Measurements from ENCODE around the gene CALN1. TPM values are rescaled to one million over a fixed set of nuclear protein-coding genes. Genes with fewer than 3 reads are reported as not detected.

The CALN1 gene
- total RNA-seq, 2 donors from 2014 or later = 1.1 to 1.2 TPM

DNA sequence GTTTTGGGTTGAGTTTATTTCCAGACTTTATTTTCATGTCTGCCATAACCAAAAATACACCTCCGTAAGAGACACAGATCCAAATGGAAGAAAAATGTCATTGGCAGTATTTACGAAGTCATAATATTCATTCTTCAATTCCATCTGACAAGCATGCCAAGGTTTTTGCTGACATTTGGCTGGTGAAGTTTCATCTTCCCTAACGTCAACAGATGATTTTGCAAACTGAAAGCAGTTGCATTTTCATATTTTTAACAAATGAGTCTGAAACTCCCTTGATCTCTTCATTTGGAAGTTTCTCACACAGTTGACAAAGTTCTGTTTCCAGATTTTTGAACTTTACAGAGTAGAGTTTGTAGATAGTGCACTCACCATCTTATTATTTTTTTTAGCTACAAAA lies 114.5 kb downstream of the CALN1 start:
- DNase-seq (ENCODE audit: low spot score) = no peak
- H3K4me1 ChIP-seq (replicated peaks) = no peaks in the 10 kb centered on the region
- no peak overlapping the region for H3K27ac ChIP-seq
- no peaks in the 10 kb centered on the region for H3K9me3 ChIP-seq
- H3K4me3 ChIP-seq = no peak overlapping the region
- intact Hi-C loops (cut with DNase I) = no loop called here
- H3K36me3 ChIP-seq = no peaks in the 10 kb centered on the region
- H3K27me3 ChIP-seq (replicated peaks; ENCODE audit: insufficient read depth) = no peaks in the 10 kb centered on the region
- WGBS = 65% methylated on average over 3 of the region's 3 CpGs
- TF ChIP-seq POLR2AphosphoS5 (IDR thresholded peaks at IDR 0.05) (no peak), POLR2A (IDR thresholded peaks at IDR 0.05) (no peak)
- TF ChIP-seq, protein P1, sequence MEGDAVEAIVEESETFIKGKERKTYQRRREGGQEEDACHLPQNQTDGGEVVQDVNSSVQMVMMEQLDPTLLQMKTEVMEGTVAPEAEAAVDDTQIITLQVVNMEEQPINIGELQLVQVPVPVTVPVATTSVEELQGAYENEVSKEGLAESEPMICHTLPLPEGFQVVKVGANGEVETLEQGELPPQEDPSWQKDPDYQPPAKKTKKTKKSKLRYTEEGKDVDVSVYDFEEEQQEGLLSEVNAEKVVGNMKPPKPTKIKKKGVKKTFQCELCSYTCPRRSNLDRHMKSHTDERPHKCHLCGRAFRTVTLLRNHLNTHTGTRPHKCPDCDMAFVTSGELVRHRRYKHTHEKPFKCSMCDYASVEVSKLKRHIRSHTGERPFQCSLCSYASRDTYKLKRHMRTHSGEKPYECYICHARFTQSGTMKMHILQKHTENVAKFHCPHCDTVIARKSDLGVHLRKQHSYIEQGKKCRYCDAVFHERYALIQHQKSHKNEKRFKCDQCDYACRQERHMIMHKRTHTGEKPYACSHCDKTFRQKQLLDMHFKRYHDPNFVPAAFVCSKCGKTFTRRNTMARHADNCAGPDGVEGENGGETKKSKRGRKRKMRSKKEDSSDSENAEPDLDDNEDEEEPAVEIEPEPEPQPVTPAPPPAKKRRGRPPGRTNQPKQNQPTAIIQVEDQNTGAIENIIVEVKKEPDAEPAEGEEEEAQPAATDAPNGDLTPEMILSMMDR (IDR thresholded peaks at IDR 0.05) = no peak

DNA sequence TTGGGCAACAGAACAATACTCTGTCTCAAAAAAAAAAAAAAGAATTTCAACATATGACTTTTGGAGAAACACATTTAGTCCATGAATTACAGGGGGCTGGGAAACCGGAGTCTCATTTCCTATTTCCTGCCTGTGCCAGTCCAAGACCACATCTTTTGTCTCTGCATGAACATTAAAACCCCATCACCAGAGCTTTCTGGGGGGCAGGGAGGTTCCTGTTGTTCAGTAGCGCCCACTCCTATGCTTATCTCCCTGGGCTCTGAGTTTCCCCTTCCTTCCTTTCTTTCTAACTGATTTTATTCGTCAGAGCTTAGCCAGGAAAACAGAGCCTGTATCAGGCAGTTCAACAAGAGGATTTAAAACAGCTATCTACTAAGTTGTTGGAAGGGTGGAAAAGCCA lies 119.3 kb downstream of the CALN1 start:
- TF ChIP-seq, protein P1 (IDR thresholded peaks at IDR 0.05) = no peak
- TF ChIP-seq POLR2A (IDR thresholded peaks at IDR 0.05) (no peak), POLR2AphosphoS5 (IDR thresholded peaks at IDR 0.05) (no peak)
- Histone ChIP-seq H3K27ac (no peak overlapping the region), H3K27me3 (replicated peaks; ENCODE audit: insufficient read depth) (no peaks in the 10 kb centered on the region), H3K9me3 (no peaks in the 10 kb centered on the region), H3K36me3 (no peaks in the 10 kb centered on the region), H3K4me3 (no peak overlapping the region), H3K4me1 (replicated peaks) (no peaks in the 10 kb centered on the region)
- WGBS = 61% methylated on average over 3 of the region's 3 CpGs
- intact Hi-C loops (cut with DNase I) = no loop called here
- no peak for DNase-seq (ENCODE audit: low spot score)

DNA sequence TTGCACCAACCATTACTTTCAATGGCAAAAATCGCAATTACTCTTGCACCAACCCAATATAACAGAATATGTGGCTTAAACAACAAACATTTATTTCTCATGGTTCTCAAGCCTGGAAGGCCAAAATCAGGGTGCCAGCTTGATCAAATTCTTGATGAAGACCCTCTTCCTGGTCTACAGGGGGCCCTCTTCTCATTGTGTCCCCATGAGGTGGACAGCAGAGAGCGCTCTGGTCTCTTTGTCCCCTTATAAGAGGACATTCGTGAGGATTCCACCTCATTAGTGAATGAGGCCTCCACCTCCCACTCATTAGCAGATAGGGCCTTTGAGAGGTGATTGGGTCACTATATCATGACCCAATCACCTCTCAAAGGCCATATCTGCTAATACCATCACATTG lies 120.0 kb downstream of the CALN1 start:
- no peak overlapping the region for H3K27ac ChIP-seq
- H3K36me3 ChIP-seq = no peaks in the 10 kb centered on the region
- no peaks in the 10 kb centered on the region for H3K9me3 ChIP-seq
- DNase-seq (ENCODE audit: low spot score) = no peak
- intact Hi-C loops (cut with DNase I) = no loop called here
- H3K4me1 ChIP-seq (replicated peaks) = no peaks in the 10 kb centered on the region
- TF ChIP-seq, protein P1 (IDR thresholded peaks at IDR 0.05) = no peak
- TF ChIP-seq POLR2A (IDR thresholded peaks at IDR 0.05) = no peak
- TF ChIP-seq POLR2AphosphoS5 (IDR thresholded peaks at IDR 0.05) = no peak
- 98% methylated on average over 3 of the region's 3 CpGs for WGBS
- H3K27me3 ChIP-seq (replicated peaks; ENCODE audit: insufficient read depth) = no peaks in the 10 kb centered on the region
- H3K4me3 ChIP-seq = no peak overlapping the region

DNA sequence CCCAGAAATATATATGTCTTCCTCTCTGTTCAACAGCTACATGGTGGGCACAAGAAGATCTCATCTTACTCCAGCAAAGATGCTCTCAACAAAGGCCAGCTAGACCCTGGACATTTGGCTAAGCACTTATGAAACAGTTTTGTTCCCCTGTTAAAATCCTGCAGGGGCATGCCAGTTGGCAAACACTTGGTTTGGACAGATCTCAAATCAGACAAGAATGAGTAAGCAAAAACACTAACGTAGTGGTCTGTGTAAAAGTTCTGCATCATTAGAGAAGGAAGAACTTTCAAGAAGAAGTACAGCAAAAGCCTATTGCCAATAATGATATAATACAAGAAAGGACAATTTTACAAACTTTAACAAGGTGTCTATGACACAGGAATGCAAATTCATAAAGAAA lies 125.6 kb downstream of the CALN1 start:
- WGBS = 0% methylated on average over 1 of the region's 1 CpG
- H3K27ac ChIP-seq = no peak overlapping the region
- intact Hi-C loops (cut with DNase I) = no loop called here
- DNase-seq (ENCODE audit: low spot score) = no peak
- no peaks in the 10 kb centered on the region for H3K9me3 ChIP-seq
- no peaks in the 10 kb centered on the region for H3K27me3 ChIP-seq (replicated peaks; ENCODE audit: insufficient read depth)
- no peak overlapping the region for H3K4me3 ChIP-seq
- H3K4me1 ChIP-seq (replicated peaks) = no peaks in the 10 kb centered on the region
- TF ChIP-seq POLR2AphosphoS5 (IDR thresholded peaks at IDR 0.05) = no peak
- TF ChIP-seq POLR2A (IDR thresholded peaks at IDR 0.05) = no peak
- TF ChIP-seq, protein P1 (IDR thresholded peaks at IDR 0.05) = no peak
- no peaks in the 10 kb centered on the region for H3K36me3 ChIP-seq

DNA sequence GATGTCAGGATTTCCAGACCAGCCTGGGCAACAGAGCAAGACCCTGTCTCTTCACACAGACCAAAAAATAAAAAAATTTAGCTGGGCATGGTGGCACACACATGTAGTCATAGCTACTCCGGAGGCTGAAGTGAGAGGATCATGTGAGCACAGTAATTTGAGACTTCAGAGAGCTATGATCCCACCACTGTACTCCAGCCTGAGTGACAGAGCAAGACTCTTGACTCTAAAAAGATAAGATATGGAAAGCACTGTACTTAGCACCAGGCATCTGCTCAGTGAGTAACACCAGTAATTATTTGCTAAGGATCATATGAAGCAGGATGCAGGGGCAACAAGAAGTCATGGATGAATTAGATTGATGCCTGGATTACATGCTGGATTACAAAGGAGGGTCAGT lies 128.8 kb downstream of the CALN1 start:
- no peaks in the 10 kb centered on the region for H3K9me3 ChIP-seq
- H3K4me1 ChIP-seq (replicated peaks) = no peaks in the 10 kb centered on the region
- no peak for DNase-seq (ENCODE audit: low spot score)
- H3K4me3 ChIP-seq = no peak overlapping the region
- TF ChIP-seq POLR2A (IDR thresholded peaks at IDR 0.05) (no peak), POLR2AphosphoS5 (IDR thresholded peaks at IDR 0.05) (no peak)
- TF ChIP-seq, protein P1 (IDR thresholded peaks at IDR 0.05) = no peak
- WGBS = 91% methylated on average over 1 of the region's 1 CpG
- intact Hi-C loops (cut with DNase I) = no loop called here
- H3K36me3 ChIP-seq = no peaks in the 10 kb centered on the region
- no peak overlapping the region for H3K27ac ChIP-seq
- H3K27me3 ChIP-seq (replicated peaks; ENCODE audit: insufficient read depth) = no peaks in the 10 kb centered on the region

Measured in prostate gland (tissue), 2 donors.